NT2/D1 (cell line): ENCODE results near the gene UBASH3B.

ENCODE experiments used
- YY1 ChIP-seq: IDR thresholded peaks from 2 replicates; pipeline ENCODE4 v1.6.1; 2011; ENCODE audit not compliant: insufficient read length, insufficient read depth
- ZNF274 ChIP-seq: IDR thresholded peaks from 2 replicates; pipeline ENCODE4 v1.6.1; 2011; ENCODE audit warnings: mild to moderate bottlenecking, low read depth, low read length

- TF ChIP-seq YY1 (no peak), ZNF274 (no peak)
Observed at GRCh38 chr11:122814401-122814800, 158.9 kb downstream of the UBASH3B start.
